Stimulated activated CD4-positive, alpha-beta T cell treated with anti-CD3 and anti-CD28 coated beads, Interleukin-12 subunit alpha, Interleukin-12 subunit beta, amount 100 ng/mL, for 4 hours (primary cell): ENCODE results near the gene TENM4.

Experiments used
- DNase-seq: peaks from one replicate; pipeline ENCODE4 v3.0.0-alpha.2; 2020

Gene TENM4

GRCh38 chr11:78796956-78797355 is 643.9 kb downstream of the TENM4 start:
- no peak for DNase-seq

DNA sequence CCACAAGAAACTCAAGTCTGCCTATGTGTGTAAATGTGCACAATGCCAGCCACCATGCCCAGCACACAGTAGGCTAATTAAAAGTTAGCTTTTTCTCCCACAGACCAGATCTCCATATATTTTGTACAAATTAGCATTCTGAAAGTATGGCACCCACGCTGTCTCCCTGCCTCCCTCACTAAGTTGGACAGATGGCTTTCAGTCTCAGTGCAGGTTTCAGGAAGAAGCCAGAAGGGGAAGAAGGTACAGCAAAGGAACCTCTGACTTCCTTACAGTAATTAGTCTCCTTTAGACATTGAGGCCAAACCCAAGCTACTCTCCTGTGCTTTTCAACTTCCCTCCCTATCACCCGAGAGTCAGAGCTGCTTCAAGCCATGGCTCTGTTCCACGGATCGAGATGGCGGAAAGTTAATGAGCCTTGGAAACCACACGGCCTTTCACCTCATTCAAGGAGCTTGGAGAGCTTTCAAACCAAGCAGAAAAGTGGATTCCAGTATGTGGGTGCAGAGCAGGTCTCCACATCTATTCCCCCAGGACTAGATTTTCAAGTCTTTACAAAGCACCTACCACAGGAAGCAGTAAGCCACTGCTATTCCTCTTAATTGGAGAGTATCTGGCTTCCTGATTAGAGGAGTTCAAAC is 645.1 kb downstream of the TENM4 start:
- no peak for DNase-seq

GRCh38 chr11:78791964-78792363 is 648.9 kb downstream of the TENM4 start:
- DNase-seq, result no peak

- DNase-seq, result no peak
Observed at GRCh38 chr11:78791254-78791653, 649.6 kb downstream of the TENM4 start.

DNA sequence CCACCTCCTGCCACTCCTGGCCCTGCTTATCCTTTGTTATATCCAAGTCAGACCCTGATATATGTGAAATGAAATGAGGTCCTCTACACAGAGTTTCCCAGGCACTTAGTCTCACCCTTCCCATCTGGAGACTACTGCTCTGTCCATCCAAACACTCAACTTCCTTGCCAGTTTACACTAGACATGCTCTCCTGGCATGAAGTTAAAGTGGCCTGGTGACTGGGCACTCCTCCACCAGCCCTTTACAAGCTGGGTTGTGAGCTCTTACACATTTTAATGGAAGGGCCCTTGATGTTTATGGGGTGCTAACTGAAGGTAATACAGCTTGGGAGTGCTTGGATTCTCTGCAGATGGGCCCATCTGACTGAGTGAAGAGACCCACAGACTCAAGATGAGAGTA is 650.0 kb downstream of the TENM4 start:
- DNase-seq, result no peak

GRCh38 chr11:78789375-78789774 is 651.5 kb downstream of the TENM4 start:
- no peak for DNase-seq

GRCh38 chr11:78788533-78788932 is 652.3 kb downstream of the TENM4 start:
- DNase-seq, result no peak

GRCh38 chr11:78787696-78788095 is 653.1 kb downstream of the TENM4 start:
- DNase-seq, result no peak

DNA sequence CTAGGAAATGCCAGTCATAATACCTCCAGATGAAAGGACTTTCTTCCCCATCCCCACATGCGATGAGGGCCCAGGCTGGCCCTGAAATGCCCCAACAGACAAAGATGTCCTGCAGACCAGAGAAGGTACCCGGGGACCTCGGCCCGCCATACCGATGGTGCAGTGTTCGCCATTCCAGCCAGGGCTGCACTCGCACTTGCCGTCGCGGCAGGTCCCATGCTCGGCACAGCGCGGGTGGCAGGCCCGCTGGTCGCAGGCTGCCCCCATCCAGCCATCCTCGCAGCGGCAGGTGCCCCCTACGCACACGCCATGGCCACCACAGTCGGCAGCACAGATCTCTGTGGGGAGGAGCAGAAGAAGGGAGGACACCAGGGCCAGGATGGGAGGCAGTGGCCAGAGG is 654.1 kb downstream of the TENM4 start:
- no peak for DNase-seq

DNA sequence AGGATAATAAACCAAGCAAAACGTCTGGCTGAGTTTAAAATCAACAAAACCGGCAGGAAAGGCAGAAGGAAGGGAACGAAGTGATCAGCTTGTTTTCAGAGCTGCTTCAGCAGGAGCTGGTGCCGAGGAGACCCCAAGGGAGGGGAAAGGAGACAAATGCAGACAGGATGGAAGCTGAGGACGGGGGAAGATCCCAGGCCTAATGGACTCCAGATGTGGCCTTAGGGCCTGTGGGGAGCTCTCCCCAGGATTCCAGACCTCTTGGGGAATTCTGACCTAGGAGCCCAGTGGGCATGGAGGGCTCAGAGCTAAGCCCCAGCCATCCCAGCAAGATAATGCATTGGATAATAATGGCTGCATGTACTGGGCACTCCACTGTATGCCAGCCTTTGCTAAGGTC is 654.7 kb downstream of the TENM4 start:
- DNase-seq, result no peak

DNA sequence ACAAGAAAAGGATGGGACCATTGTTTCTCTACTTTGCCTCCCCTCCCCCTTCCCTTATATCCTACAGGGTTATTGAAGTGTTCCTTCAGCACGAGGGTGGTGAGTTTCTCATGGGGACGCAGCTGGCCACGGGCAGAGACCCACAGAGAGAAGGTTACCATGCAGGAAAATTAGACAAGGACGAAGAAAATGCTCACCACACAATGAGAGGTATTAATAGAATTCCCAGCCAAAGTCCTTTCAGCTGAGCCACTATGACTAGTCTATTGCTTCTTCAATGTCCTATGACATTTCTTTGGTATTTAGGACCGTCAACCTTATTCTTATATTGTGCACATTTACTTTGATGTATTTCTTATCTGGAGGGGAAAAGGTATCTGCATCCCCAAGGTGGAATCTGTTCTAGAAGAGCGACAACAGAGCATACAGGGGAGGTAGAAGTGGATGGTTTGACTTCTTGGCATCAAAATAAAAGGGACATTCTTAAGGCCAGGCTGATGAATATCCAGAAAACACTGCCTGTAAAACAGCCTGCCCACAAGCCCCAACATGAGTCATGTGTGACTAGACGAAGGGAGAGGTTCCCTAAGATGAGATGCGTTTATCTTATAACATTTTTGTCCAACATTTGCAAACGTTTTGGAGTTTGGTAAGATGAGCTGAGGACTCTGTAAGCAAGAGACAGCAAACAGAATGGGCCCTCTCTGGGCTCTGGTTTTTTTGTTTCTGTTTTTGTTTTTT is 656.3 kb downstream of the TENM4 start:
- DNase-seq, result no peak

DNA sequence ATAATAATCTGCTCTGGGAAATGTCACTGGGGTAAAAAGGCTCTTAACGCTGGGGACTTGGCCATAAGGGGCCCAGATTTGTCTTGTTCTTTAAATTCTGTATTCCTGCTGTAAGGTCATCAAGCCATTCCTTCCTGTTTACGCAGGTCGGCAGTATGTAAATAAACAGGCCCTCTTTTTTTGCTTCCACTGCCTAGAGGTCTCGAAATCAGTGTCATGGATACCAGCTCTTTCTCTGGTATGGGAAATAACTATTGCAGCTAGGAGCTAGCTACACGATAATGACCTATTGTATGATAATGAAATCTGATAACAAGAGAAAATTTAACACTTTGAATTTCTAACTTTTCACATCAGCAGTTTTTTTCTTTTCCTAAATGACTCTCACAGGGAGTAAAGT is 657.0 kb downstream of the TENM4 start:
- no peak for DNase-seq

- no peak for DNase-seq
Observed at GRCh38 chr11:78783301-78783700, 657.5 kb downstream of the TENM4 start.

- no peak for DNase-seq
Observed at GRCh38 chr11:78782725-78783124, 658.1 kb downstream of the TENM4 start.

DNA sequence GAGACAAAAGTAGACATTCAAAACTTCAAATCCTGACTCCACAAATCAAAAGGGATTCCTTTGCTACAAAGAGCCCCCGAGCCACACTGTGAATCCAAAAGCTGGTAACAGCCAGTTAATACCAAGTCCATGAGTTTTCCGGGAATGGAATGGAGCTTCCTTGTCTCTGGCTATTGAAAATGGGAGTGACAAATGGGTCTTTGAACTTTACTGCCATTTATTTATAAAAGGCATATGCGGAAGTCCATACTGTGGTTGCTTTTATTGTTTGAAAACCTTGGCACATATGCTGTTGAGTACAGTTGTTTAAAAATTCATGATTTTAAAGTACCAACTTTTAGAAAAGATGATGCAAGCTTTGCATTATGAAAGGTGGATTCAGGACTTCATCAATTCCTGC is 659.9 kb downstream of the TENM4 start:
- no peak for DNase-seq

- DNase-seq, result no peak
Observed at GRCh38 chr11:78773492-78773891, 667.3 kb downstream of the TENM4 start.

DNA sequence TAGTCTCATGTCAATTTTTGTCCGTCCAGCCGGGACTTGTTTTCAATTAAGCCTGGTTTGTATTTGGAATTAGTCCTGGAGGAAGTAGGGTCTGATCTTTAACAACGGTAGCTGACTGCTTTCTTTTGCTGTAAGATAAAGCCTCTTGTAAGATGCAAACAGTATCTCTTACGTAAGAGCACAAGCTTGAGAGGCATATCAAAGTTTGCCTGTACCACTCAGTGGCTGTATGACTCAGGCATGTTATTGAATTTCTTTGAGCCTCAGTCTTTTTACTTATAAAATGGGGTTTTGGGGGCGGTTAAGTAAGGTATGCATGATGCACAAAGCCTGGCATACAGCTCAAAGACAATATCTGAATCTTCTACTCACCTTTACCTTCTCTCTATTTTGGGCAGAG is 667.8 kb downstream of the TENM4 start:
- DNase-seq, result no peak

DNA sequence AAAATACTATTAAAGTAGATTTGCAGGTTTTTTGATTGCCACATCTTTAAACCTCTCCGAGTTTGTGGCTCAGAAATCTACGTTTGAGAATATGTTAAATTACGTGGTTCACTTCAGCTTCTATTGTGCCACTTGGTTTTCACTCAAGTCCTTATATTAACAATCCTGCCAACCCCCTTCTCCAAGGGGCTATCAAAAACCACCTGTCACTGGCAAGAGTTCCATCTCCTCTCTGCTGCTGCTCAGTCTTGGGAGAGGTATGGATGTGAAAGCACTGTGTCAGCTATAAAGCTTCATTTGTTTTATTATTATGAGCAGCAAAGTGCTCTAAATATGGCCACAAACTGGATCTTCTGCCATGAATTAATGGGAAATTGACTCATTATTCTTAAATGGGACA is 668.6 kb downstream of the TENM4 start:
- no peak for DNase-seq

- DNase-seq, result no peak
Observed at GRCh38 chr11:78770931-78771330, 669.9 kb downstream of the TENM4 start.

DNA sequence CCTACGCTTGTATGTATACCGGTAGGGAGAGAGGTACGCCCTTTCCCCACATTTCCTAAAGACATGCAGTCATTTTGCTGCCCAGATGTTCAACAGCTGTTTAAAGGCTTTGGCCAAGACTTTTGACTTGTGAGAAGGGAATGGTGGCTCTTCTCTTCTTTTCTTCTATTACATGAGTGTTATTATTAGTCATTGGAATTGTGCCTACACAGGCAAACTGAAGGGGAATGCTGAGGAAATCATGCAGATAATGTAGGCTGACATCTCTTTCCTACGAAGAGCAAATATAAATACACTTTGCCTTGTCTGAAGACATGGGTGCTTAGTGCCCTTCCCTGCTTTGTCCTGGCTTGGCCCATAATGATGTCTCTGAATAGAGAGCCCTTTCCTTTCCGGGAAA is 671.9 kb downstream of the TENM4 start:
- no peak for DNase-seq

DNA sequence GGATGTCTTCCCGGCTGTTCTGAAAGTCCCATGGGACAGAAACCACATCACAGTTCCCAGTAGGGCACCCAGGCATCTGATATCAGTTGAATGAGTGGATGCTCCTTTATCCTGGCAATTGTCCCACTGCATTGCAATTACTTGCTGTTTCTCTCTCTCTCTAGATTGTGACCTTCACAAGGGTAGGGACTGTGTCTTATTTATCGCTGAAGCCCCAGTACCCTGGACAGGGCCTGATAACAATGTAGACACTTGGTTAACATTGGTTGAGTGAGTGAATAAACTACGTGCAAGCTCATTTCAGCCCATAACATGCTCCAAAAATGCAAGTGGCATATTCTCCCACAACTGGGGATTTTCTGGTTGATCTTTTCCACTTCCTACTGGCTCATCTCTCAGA is 672.5 kb downstream of the TENM4 start:
- DNase-seq, result no peak

DNA sequence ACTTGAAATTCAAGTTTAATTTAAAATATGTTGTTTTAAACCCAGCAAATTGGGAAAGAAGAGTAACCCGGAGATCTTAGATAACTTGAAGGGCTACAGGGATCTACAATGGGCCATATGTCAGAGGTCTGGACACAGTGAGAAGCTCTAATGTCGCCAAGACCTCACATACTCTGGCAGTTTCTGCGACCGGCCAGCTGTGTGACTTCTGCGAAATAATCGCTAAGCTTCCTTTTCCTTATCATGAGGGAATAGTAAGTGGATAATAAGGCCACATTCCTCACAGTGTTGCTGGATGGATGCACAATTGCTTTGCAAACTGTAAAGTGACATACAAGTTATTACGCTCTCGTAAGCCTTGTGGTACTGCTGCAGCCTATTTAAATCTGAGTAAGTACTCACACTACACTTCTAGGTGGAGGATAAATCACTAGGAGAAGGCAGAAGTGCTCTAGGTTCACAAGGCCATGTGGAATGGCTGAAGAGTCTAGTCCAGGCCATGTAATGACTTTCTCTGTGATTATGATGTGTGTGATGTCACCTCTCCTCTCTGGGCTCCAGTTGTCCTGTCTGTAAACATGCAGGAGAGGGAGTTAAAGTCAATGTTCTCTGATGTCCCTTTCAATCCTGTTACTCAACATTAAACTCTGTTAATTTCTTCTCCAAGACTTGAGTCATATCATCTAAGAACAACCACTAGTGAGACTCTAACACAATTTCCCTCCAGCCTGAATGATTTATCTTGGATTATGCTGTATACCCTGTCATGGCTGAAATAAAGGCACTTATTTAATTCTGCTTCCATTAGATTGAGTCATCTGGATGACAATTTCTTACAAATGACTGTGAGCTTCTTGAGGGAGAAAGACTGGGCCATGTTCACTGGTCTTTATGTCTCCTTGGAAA is 673.5 kb downstream of the TENM4 start:
- DNase-seq, result no peak

- DNase-seq, result no peak
Observed at GRCh38 chr11:78764946-78765345, 675.9 kb downstream of the TENM4 start.

DNA sequence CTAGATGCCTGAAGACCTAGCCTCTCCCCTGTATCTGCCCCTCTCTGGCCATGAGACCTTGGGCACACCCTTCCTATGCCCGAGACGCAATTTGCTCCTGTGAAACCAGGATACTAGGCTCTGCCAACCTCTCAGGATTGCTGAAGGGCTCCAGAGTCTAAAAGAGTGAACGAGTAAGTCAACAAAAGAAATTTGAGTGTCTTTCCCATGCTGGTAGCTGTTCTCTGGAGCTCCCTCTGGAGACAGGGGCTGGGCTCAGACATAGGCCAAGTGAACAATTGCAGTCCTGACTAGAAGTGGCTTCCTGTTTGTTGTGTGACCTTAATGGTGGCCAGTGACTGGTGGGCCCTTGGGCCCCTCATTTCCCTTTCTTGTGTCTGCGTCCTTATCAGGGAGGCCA is 677.2 kb downstream of the TENM4 start:
- no peak for DNase-seq
